ENCODE results near the gene RYR2. TPM values are rescaled to one million over a fixed set of nuclear protein-coding genes. Genes with fewer than 3 reads are reported as not detected.

The RYR2 gene
- total and polyA plus RNA-seq, 9 donors: 2.3 to 4.7 (median 3.3) TPM

GRCh38 chr1:237736372-237737029 lies 694.5 kb downstream of the RYR2 start:
- 68% methylated on average over 7 of the region's 8 CpGs for WGBS (ENCODE audit: insufficient coverage)
- H3K27me3 ChIP-seq (ENCODE audit: control insufficient read depth, insufficient read depth, low read length): no peaks in the 10 kb centered on the region
- no peak overlapping the region for H3K27ac ChIP-seq (ENCODE audit: low read length)
- no peaks in the 10 kb centered on the region for H3K9me3 ChIP-seq (replicated peaks; ENCODE audit: control insufficient read depth, low read depth, low read length)
- no peaks in the 10 kb centered on the region for H3K36me3 ChIP-seq (ENCODE audit: control insufficient read depth, insufficient read depth, low read length)
- H3K4me3 ChIP-seq (ENCODE audit: low read length): no peak overlapping the region
- no peaks in the 10 kb centered on the region for H3K4me1 ChIP-seq (ENCODE audit: control insufficient read depth, insufficient read depth, low read length)
- DNase-seq: peak; percentile 46

DNA sequence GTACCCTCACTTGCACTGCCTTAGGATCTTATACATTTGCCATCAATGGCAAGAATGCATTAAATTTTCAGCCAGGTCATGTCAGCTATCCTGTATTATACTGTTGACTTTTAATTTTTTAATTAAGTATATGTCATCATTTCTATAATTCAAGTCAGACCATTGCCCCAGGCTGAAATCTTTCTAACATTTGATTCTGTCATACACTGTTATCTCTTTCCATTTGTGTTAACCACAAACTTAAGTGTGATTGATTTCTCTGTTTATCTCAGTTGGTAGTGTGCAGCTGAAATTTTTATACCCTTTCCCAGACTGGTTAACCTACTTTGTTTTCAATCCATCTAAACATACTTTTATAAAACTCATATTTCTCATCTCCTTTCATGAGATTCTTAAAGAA lies 695.5 kb downstream of the RYR2 start:
- H3K9me3 ChIP-seq (replicated peaks; ENCODE audit: control insufficient read depth, low read depth, low read length): no peaks in the 10 kb centered on the region
- no peaks in the 10 kb centered on the region for H3K4me1 ChIP-seq (ENCODE audit: control insufficient read depth, insufficient read depth, low read length)
- no peak overlapping the region for H3K27ac ChIP-seq (ENCODE audit: low read length)
- DNase-seq: no peak
- no peaks in the 10 kb centered on the region for H3K27me3 ChIP-seq (ENCODE audit: control insufficient read depth, insufficient read depth, low read length)
- no peaks in the 10 kb centered on the region for H3K36me3 ChIP-seq (ENCODE audit: control insufficient read depth, insufficient read depth, low read length)
- H3K4me3 ChIP-seq (ENCODE audit: low read length): no peak overlapping the region

DNA sequence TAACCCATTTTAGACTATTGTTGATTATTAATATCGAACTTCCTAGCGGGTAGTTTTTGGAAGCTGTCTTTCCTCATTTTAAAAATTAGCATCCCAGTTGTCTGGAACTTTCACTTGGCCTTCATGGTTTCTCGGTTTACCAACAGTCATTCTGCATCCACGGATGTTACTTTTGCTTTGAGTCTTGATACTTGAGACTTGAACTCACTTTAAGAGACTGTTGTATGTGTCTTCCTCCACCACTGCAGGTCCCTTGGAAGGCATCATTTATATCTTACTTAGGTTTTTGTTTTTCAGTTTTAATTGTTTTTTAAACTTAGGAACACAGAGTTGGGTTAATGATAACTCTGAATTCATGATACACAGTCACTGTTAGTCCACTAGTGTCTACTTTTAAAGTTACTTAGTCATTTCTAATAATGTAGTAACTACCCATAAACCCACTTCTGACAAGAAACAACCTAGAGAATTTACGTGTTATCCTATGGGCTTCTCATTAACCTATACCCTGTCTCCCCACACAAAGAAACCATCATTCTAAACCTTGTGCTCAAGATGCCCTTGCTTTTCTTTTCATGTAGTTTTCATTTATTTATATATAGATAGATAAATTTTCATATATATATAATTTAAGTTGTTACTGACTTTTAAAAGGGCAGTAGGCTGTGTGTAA lies 696.1 kb downstream of the RYR2 start:
- H3K27me3 ChIP-seq (ENCODE audit: control insufficient read depth, insufficient read depth, low read length): no peaks in the 10 kb centered on the region
- H3K27ac ChIP-seq (ENCODE audit: low read length): no peak overlapping the region
- DNase-seq: no peak
- no peaks in the 10 kb centered on the region for H3K4me1 ChIP-seq (ENCODE audit: control insufficient read depth, insufficient read depth, low read length)
- WGBS (ENCODE audit: insufficient coverage): no CpG with 5 or more reads among the region's 5 CpGs
- no peak overlapping the region for H3K4me3 ChIP-seq (ENCODE audit: low read length)
- no peaks in the 10 kb centered on the region for H3K9me3 ChIP-seq (replicated peaks; ENCODE audit: control insufficient read depth, low read depth, low read length)
- no peaks in the 10 kb centered on the region for H3K36me3 ChIP-seq (ENCODE audit: control insufficient read depth, insufficient read depth, low read length)

- no peaks in the 10 kb centered on the region for H3K27me3 ChIP-seq (ENCODE audit: control insufficient read depth, insufficient read depth, low read length)
- no peaks in the 10 kb centered on the region for H3K9me3 ChIP-seq (replicated peaks; ENCODE audit: control insufficient read depth, low read depth, low read length)
- H3K4me1 ChIP-seq (ENCODE audit: control insufficient read depth, insufficient read depth, low read length): no peaks in the 10 kb centered on the region
- no peak overlapping the region for H3K27ac ChIP-seq (ENCODE audit: low read length)
- DNase-seq: no peak
- no peak overlapping the region for H3K4me3 ChIP-seq (ENCODE audit: low read length)
- WGBS (ENCODE audit: insufficient coverage): no CpG with 5 or more reads among the region's 3 CpGs
- no peaks in the 10 kb centered on the region for H3K36me3 ChIP-seq (ENCODE audit: control insufficient read depth, insufficient read depth, low read length)
Observed at GRCh38 chr1:237740846-237741245, 698.9 kb downstream of the RYR2 start.

GRCh38 chr1:237745545-237745944 lies 703.6 kb downstream of the RYR2 start:
- Histone ChIP-seq H3K36me3 (ENCODE audit: control insufficient read depth, insufficient read depth, low read length) (no peaks in the 10 kb centered on the region), H3K9me3 (replicated peaks; ENCODE audit: control insufficient read depth, low read depth, low read length) (no peaks in the 10 kb centered on the region), H3K4me1 (ENCODE audit: control insufficient read depth, insufficient read depth, low read length) (peaks cover 5% of the 10 kb centered on the region), H3K27me3 (ENCODE audit: control insufficient read depth, insufficient read depth, low read length) (no peaks in the 10 kb centered on the region), H3K4me3 (ENCODE audit: low read length) (no peak overlapping the region), H3K27ac (ENCODE audit: low read length) (no peak overlapping the region)
- DNase-seq: no peak
- 83% methylated on average over 3 of the region's 4 CpGs for WGBS (ENCODE audit: insufficient coverage)

GRCh38 chr1:237748171-237748960 lies 706.4 kb downstream of the RYR2 start:
- no peak overlapping the region for H3K4me3 ChIP-seq (ENCODE audit: low read length)
- H3K27ac ChIP-seq (ENCODE audit: low read length): no peak overlapping the region
- peak; percentile 69 for DNase-seq
- no CpG with 5 or more reads among the region's 2 CpGs for WGBS (ENCODE audit: insufficient coverage)
- no peaks in the 10 kb centered on the region for H3K9me3 ChIP-seq (replicated peaks; ENCODE audit: control insufficient read depth, low read depth, low read length)
- H3K4me1 ChIP-seq (ENCODE audit: control insufficient read depth, insufficient read depth, low read length): peaks cover 5% of the 10 kb centered on the region
- H3K27me3 ChIP-seq (ENCODE audit: control insufficient read depth, insufficient read depth, low read length): no peaks in the 10 kb centered on the region
- H3K36me3 ChIP-seq (ENCODE audit: control insufficient read depth, insufficient read depth, low read length): no peaks in the 10 kb centered on the region

DNA sequence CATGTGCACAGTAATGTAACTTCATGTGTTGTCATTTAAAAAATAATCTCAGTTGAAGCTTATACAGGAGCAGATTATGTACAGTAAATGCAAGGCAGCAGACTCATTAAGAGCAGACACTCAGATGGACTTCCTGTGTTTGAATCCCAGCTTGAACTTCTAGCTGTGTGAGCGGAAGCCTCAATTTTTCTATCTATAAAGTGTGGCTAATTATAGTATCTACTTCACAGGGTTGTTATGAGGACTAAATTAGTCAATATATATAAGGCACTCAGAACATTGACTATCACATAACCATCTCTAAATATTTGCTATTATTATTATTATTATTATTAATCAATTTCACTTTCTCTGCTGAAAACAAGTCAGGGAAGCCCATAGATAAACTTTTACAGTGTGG lies 707.1 kb downstream of the RYR2 start:
- no CpG with 5 or more reads among the region's 1 CpG for WGBS (ENCODE audit: insufficient coverage)
- Histone ChIP-seq H3K27me3 (ENCODE audit: control insufficient read depth, insufficient read depth, low read length) (no peaks in the 10 kb centered on the region), H3K4me3 (ENCODE audit: low read length) (no peak overlapping the region), H3K36me3 (ENCODE audit: control insufficient read depth, insufficient read depth, low read length) (no peaks in the 10 kb centered on the region), H3K9me3 (replicated peaks; ENCODE audit: control insufficient read depth, low read depth, low read length) (no peaks in the 10 kb centered on the region), H3K4me1 (ENCODE audit: control insufficient read depth, insufficient read depth, low read length) (peaks cover 5% of the 10 kb centered on the region), H3K27ac (ENCODE audit: low read length) (no peak overlapping the region)
- no peak for DNase-seq

- no CpG with 5 or more reads among the region's 2 CpGs for WGBS (ENCODE audit: insufficient coverage)
- Histone ChIP-seq H3K27ac (ENCODE audit: low read length) (no peak overlapping the region), H3K9me3 (replicated peaks; ENCODE audit: control insufficient read depth, low read depth, low read length) (no peaks in the 10 kb centered on the region), H3K27me3 (ENCODE audit: control insufficient read depth, insufficient read depth, low read length) (no peaks in the 10 kb centered on the region), H3K4me3 (ENCODE audit: low read length) (no peak overlapping the region), H3K4me1 (ENCODE audit: control insufficient read depth, insufficient read depth, low read length) (peaks cover 5% of the 10 kb centered on the region), H3K36me3 (ENCODE audit: control insufficient read depth, insufficient read depth, low read length) (no peaks in the 10 kb centered on the region)
- no peak for DNase-seq
Observed at GRCh38 chr1:237751090-237751489, 709.1 kb downstream of the RYR2 start.

DNA sequence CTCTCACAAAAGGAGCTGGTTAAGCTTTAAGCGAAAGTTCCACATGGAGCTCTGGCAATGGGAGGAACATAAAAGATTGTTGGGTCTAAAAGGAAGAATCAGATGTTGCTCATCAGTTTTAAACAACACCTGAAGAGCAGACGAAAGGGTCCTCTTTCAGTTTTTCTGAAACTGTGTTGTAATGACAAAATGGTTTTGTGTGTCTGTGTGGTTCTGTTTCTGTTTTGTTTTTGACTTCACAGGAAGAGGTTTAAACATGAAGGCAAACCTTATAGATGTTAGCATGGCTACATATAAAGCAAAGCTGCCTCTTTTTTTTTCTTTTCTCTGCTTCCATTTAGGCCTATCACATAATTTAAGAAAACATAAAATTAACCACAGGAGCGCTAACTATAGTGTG lies 712.6 kb downstream of the RYR2 start:
- Histone ChIP-seq H3K27me3 (ENCODE audit: control insufficient read depth, insufficient read depth, low read length) (no peaks in the 10 kb centered on the region), H3K9me3 (replicated peaks; ENCODE audit: control insufficient read depth, low read depth, low read length) (no peaks in the 10 kb centered on the region), H3K4me3 (ENCODE audit: low read length) (no peak overlapping the region), H3K27ac (ENCODE audit: low read length) (no peak overlapping the region), H3K4me1 (ENCODE audit: control insufficient read depth, insufficient read depth, low read length) (no peaks in the 10 kb centered on the region), H3K36me3 (ENCODE audit: control insufficient read depth, insufficient read depth, low read length) (no peaks in the 10 kb centered on the region)
- no peak for DNase-seq
- no CpG with 5 or more reads among the region's 3 CpGs for WGBS (ENCODE audit: insufficient coverage)

DNA sequence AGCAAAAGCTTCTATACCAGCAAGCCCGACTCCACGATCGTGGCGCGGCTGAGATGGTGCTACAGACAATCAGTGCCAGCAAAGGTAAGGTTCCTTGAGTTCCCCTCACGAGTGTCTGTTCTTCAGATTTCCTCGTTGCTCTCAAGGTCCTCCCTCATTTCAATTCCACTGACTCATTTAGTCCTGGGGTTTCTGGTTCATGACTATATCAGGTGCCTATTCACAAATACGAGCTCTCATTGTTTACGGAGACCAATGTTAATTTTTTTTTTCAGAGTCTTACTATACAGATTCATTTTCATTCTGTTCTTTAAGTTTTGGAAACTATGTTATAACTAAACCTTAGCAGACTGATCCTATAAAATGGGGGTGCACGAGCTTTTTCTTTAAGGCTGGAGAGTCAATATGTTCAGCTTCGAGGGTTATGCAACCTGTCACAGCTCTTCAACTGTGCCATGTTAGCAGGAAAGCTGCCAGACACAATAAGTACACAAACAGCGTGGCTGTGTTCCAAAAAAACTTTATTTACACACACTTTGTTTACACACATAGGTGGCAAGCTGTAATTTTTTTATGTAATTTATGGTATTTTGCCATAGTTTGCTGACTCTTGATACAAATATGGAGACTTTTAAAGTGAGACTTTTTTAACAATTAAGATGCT lies 714.5 kb downstream of the RYR2 start:
- Histone ChIP-seq H3K36me3 (ENCODE audit: control insufficient read depth, insufficient read depth, low read length) (no peaks in the 10 kb centered on the region), H3K27ac (ENCODE audit: low read length) (no peak overlapping the region), H3K27me3 (ENCODE audit: control insufficient read depth, insufficient read depth, low read length) (no peaks in the 10 kb centered on the region), H3K9me3 (replicated peaks; ENCODE audit: control insufficient read depth, low read depth, low read length) (no peaks in the 10 kb centered on the region), H3K4me1 (ENCODE audit: control insufficient read depth, insufficient read depth, low read length) (no peaks in the 10 kb centered on the region), H3K4me3 (ENCODE audit: low read length) (no peak overlapping the region)
- no peak for DNase-seq
- 87% methylated on average over 9 of the region's 12 CpGs for WGBS (ENCODE audit: insufficient coverage)
